ENCODE data around the gene IL23R. TPM values are rescaled to one million over a fixed set of nuclear protein-coding genes. Genes with fewer than 3 reads are reported as not detected.

The IL23R gene, protein sequence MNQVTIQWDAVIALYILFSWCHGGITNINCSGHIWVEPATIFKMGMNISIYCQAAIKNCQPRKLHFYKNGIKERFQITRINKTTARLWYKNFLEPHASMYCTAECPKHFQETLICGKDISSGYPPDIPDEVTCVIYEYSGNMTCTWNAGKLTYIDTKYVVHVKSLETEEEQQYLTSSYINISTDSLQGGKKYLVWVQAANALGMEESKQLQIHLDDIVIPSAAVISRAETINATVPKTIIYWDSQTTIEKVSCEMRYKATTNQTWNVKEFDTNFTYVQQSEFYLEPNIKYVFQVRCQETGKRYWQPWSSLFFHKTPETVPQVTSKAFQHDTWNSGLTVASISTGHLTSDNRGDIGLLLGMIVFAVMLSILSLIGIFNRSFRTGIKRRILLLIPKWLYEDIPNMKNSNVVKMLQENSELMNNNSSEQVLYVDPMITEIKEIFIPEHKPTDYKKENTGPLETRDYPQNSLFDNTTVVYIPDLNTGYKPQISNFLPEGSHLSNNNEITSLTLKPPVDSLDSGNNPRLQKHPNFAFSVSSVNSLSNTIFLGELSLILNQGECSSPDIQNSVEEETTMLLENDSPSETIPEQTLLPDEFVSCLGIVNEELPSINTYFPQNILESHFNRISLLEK
- total RNA-seq, result 10 to 100 TPM; 16.8 to 17.7 TPM

DNA sequence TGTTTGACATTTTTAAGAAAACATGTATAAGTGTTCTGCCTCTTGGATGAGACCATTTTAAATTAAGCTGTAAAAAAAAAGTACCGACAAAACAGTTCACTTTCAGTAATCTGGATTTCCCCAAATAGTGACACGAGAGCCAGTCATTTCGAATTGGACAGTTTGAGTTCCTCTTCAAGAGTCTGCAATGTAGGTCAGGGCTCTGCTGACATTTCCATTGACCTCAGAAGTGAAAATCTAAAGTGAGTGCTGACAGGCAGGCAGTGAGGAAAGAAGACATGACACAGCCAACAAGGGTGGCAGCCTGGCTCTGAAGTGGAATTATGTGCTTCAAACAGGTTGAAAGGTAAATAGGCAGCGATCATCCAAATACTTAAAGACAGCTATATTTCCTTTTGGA is at the start of gene IL23R:
Gene IL23R (plus strand): TSS at position 259 of the 400 bp plus-strand sequence. CDS start 1,667 bp downstream, outside the sequence.
- H3K4me1 Mint-ChIP-seq (ENCODE audit: low read depth), result peaks cover 58% of the 10 kb centered on the region
- H3K4me3 Mint-ChIP-seq, result peak within 1 kb of the TSS; percentile 77
- H3K9me3 Mint-ChIP-seq, result peaks cover 5% of the 10 kb centered on the region
- ChIA-PET POLR2A (interaction anchor here (1.0 to 3.9 kb wide), 12 partner anchors 9 to 263 kb away, joined by 3 to 19 read pairs (median 4); partner anchors contain the start of gene SERBP1), CTCF (interaction anchor here (0.7 to 5.5 kb wide), 2 partner anchors 46 to 260 kb away, joined by 3 to 59 read pairs; no protein-coding TSS in a partner anchor)
- DNase-seq, result peak; percentile 79
- H3K27me3 Mint-ChIP-seq, result peaks cover 8% of the 10 kb centered on the region
- peaks cover 31% of the 10 kb centered on the region for H3K36me3 Mint-ChIP-seq
- H3K27ac Mint-ChIP-seq, result peak within 1 kb of the TSS; percentile 91
- intact Hi-C loops (cut with micrococcal nuclease), result loop anchor here (1.0 kb wide), 2 partner anchors 8 to 167 kb away; no protein-coding TSS in a partner anchor

DNA sequence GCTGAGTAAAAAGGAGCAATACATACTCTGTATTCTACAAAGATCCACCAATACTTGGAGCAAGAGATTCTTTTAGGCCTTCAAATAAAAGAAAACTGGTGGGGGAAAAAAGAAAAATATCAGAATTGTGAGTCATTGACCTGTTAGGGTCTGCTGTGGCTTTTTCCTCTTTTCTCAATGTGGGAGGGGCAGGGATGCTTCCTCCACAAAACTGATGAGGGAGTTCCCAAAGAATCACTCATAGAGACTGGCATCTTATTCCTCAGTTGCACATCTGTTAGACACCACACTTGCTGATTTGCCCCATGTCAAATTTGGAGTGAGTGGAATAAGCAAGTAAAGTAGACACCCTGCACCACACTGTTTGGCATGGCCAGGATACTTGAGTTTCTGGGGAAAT is 48.1 kb upstream of the IL23R start:
- Mint-ChIP-seq H3K4me1 (ENCODE audit: low read depth) (no peaks in the 10 kb centered on the region), H3K9me3 (peaks cover 2% of the 10 kb centered on the region), H3K27me3 (peaks cover 5% of the 10 kb centered on the region), H3K27ac (no peak overlapping the region), H3K4me3 (no peak overlapping the region), H3K36me3 (no peaks in the 10 kb centered on the region)
- no peak for DNase-seq
- CTCF ChIA-PET, result no interaction called here
- intact Hi-C loops (cut with micrococcal nuclease), result no loop called here
- POLR2A ChIA-PET, result no interaction called here

DNA sequence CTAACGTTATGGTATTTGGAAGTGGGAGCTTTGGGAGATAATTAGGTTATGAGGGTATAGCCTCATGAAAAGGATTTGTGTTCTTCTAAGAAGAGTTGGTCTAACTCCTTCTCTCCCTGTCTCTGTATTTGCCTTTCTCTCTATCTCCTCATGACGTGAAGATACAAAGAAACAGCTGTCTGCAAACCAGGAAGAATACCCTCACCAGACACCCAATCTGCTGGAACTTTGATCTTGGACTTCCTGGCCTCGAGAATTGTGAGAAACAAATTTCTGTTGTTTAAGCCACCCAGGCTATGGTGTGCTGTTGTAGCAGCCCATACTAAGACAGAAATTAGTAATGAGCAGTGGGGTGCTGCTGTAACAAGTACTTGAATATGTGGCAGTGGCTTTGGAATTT is 47.6 kb upstream of the IL23R start:
- H3K4me3 Mint-ChIP-seq, result no peak overlapping the region
- peaks cover 2% of the 10 kb centered on the region for H3K9me3 Mint-ChIP-seq
- H3K4me1 Mint-ChIP-seq (ENCODE audit: low read depth), result no peaks in the 10 kb centered on the region
- no peak overlapping the region for H3K27ac Mint-ChIP-seq
- CTCF ChIA-PET, result no interaction called here
- intact Hi-C loops (cut with micrococcal nuclease), result no loop called here
- peaks cover 5% of the 10 kb centered on the region for H3K27me3 Mint-ChIP-seq
- DNase-seq, result no peak
- POLR2A ChIA-PET, result no interaction called here
- H3K36me3 Mint-ChIP-seq, result no peaks in the 10 kb centered on the region

DNA sequence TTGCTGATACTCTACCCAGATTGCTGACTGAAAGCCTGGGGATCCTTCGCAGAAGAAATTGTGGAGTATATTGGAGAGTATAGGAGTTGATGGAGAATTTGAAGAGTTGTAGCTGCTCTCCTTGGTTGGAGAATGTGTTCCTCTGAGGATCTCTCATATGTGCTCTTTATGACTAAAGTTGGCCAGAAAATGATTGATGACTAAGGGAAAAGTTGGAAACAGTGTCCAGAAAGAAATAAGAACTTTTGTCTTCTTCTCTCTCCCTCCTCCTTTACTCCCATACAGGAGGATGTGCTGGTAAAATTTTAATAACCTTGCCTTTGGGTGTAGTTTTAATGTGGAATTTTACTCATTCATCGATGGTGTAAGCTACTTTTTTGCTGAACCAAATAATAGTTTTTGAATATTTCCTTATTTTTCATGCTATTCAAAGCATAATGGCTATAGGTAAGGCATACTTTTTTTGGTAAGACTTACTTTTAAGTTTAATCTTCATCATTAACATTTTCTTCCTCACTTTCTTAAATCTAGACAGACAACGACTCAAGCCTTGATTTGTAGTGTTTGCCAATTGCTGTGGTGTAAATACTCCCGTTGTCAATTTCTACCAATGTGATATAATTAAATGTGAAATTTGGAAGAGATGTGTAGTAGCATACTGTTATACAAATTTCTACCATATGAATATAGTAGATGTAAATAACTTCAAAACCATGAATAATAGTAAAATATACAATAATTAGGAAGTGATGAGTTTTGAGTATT is 45.2 kb upstream of the IL23R start:
- DNase-seq, result no peak
- peaks cover 5% of the 10 kb centered on the region for H3K27me3 Mint-ChIP-seq
- POLR2A ChIA-PET, result no interaction called here
- H3K36me3 Mint-ChIP-seq, result no peaks in the 10 kb centered on the region
- no peak overlapping the region for H3K4me3 Mint-ChIP-seq
- H3K9me3 Mint-ChIP-seq, result no peaks in the 10 kb centered on the region
- H3K4me1 Mint-ChIP-seq (ENCODE audit: low read depth), result no peaks in the 10 kb centered on the region
- CTCF ChIA-PET, result no interaction called here
- intact Hi-C loops (cut with micrococcal nuclease), result no loop called here
- H3K27ac Mint-ChIP-seq, result no peak overlapping the region

DNA sequence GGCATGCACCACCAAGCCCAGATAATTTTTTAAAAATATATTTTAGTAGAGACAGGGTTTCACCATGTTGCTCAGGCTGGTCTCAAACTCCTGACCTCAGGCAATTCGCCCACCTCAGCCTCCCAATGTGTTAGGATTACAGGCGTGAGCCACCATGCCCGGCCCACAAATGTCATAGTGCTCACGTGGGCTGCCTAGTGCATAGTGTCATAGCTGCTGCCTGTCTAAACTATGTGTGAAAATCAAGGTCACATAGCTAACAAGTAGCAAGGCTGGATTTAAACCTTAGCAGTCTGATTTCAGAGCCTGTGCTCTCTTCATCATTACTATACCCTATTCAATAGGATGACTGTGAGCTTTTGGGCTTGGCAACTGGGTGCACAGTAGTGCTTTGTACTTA is 41.8 kb upstream of the IL23R start:
- no peaks in the 10 kb centered on the region for H3K36me3 Mint-ChIP-seq
- ChIA-PET POLR2A (no interaction called here), CTCF (interaction anchor here (1.5 to 1.8 kb wide), 2 partner anchors 87 to 376 kb away, joined by 4 to 6 read pairs; no protein-coding TSS in a partner anchor)
- H3K9me3 Mint-ChIP-seq, result no peaks in the 10 kb centered on the region
- DNase-seq, result no peak
- peaks cover 5% of the 10 kb centered on the region for H3K27me3 Mint-ChIP-seq
- no peak overlapping the region for H3K4me3 Mint-ChIP-seq
- intact Hi-C loops (cut with micrococcal nuclease), result no loop called here
- H3K4me1 Mint-ChIP-seq (ENCODE audit: low read depth), result no peaks in the 10 kb centered on the region
- H3K27ac Mint-ChIP-seq, result no peak overlapping the region

DNA sequence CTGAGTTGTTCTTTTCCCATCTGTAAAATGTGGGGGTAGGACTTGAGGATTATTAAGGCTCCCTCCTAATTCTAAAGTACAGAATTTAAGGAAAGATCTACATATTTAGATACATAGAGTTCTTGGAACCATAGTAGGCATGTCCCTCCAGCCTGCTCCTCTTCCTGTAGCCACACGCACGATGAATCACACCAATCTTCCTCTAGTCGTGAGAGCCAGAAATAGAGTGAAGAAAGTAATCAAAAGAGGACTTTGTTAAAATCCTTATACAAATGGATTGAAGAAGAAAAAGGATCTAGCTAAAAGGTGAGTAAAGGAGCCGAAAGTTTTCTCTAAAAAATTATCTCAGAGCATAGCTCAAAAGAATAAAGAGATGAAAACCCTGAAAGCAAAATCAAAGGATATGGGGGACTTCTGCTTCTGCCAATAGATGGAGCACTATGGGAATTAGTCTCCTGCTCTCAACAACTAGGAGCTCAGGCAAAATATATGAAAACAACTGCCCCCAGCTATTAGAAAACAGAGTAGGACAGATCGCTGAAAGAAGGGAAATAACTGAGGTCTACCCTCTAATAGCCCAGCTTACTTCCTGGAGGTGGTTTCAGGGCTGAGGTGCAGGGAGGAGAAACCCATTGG is 40.0 kb upstream of the IL23R start:
- ChIA-PET POLR2A (interaction anchor here (0.5 kb wide), 1 partner anchor 207 kb away, joined by 3 read pairs; no protein-coding TSS in a partner anchor), CTCF (interaction anchor here (0.8 to 1.5 kb wide), 2 partner anchors 18 to 19 kb away, joined by 3 read pairs; no protein-coding TSS in a partner anchor)
- no peaks in the 10 kb centered on the region for H3K27me3 Mint-ChIP-seq
- intact Hi-C loops (cut with micrococcal nuclease), result no loop called here
- no peak for DNase-seq
- H3K9me3 Mint-ChIP-seq, result no peaks in the 10 kb centered on the region
- no peaks in the 10 kb centered on the region for H3K36me3 Mint-ChIP-seq
- H3K4me3 Mint-ChIP-seq, result no peak overlapping the region
- H3K4me1 Mint-ChIP-seq (ENCODE audit: low read depth), result no peaks in the 10 kb centered on the region
- no peak overlapping the region for H3K27ac Mint-ChIP-seq

DNA sequence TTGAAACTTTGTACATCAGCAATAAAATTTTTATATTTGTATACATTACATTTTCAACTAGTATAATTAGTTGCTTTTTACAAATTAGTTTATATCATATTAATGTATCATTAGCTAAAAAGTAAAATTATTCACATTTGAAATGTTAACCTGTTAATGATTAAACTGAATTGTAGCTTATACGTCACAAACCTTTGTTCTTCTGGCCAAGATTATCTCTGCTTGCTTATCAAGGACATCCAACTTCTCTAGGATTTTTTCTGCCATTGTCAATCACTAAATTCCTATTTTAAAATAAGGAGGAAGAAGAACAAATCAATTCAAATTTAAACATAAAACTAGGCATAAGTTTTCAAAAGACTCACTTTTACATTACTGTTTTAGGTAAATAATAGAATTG is 39.3 kb upstream of the IL23R start:
- CTCF ChIA-PET, result interaction anchor here (0.8 kb wide), 1 partner anchor 17 kb away, joined by 3 read pairs; no protein-coding TSS in a partner anchor
- intact Hi-C loops (cut with micrococcal nuclease), result no loop called here
- POLR2A ChIA-PET, result no interaction called here
- Mint-ChIP-seq H3K27me3 (no peaks in the 10 kb centered on the region), H3K4me3 (no peak overlapping the region), H3K9me3 (no peaks in the 10 kb centered on the region), H3K27ac (no peak overlapping the region), H3K36me3 (no peaks in the 10 kb centered on the region), H3K4me1 (ENCODE audit: low read depth) (no peaks in the 10 kb centered on the region)
- no peak for DNase-seq

DNA sequence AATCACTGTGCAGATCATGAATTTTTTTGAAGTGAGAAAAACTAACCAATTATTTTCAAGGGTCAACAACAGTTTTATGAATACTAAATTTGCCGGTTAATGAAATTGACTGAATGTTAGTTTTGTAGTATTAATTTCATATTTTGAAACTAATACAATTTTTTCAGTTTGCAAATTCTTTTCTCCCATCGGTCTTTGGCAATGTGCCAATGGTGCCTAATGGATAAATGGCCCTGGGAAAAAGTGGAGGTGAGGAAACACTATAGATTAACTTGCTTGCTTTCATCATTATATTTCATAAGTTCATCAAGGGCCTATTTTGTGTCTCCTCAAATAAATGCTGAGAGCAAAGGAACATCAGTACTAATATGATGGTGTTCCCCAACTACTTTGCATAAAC is 35.6 kb upstream of the IL23R start:
- DNase-seq, result no peak
- Mint-ChIP-seq H3K27ac (no peak overlapping the region), H3K36me3 (no peaks in the 10 kb centered on the region), H3K9me3 (no peaks in the 10 kb centered on the region), H3K4me1 (ENCODE audit: low read depth) (peaks cover 8% of the 10 kb centered on the region), H3K4me3 (no peak overlapping the region), H3K27me3 (peaks cover 7% of the 10 kb centered on the region)
- intact Hi-C loops (cut with micrococcal nuclease), result no loop called here
- ChIA-PET POLR2A (no interaction called here), CTCF (no interaction called here)

DNA sequence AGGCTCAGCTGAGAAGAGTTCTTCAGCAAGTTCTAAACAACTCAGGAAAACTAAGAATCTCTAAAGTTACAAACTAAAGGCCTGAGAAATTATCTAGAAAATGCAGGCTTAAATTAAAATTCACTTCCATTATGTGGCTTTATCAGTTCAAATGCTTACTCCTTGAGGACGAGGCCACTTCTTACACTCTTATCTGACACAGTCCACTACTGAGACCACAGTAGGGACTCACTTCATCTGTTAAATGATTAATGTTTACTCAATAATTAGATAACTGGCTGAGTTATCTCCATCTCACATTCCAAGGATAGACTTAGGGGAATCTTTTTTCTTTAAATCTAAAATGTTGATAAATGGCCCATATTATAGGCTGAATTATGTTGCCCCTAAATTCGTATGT is 33.1 kb upstream of the IL23R start:
- Mint-ChIP-seq H3K4me3 (no peak overlapping the region), H3K36me3 (no peaks in the 10 kb centered on the region), H3K27ac (no peak overlapping the region), H3K4me1 (ENCODE audit: low read depth) (peaks cover 8% of the 10 kb centered on the region), H3K9me3 (no peaks in the 10 kb centered on the region), H3K27me3 (peaks cover 7% of the 10 kb centered on the region)
- ChIA-PET POLR2A (no interaction called here), CTCF (no interaction called here)
- intact Hi-C loops (cut with micrococcal nuclease), result no loop called here
- DNase-seq, result no peak

DNA sequence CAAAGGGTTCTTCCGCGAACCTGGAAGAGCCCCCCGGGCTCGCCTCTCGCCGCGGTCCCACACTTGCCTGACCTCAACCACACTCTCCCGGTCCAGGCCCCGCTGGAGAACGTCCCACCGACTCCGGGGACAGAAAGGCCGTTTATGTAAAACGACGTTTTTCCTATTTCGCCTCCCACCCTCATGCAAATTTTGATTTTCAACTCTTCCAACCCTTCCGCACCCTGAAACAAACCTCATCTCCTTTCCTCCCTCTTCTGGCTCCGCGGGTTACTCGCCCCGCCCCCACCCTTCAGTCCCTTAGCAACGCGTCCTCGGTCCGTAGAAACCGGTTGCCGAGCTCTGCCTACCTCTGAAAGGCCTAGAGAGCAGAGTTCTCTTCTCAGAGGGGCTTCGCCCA is 31.6 kb upstream of the IL23R start, which contains the start of gene C1orf141:
Gene C1orf141 (minus strand): TSS at position 276 of the 400 bp plus-strand sequence. CDS start 7,730 bp downstream, outside the sequence.
- Mint-ChIP-seq H3K9me3 (no peaks in the 10 kb centered on the region), H3K27me3 (peaks cover 7% of the 10 kb centered on the region), H3K4me1 (ENCODE audit: low read depth) (peaks cover 8% of the 10 kb centered on the region), H3K36me3 (no peaks in the 10 kb centered on the region), H3K27ac (no peak within 1 kb of the TSS), H3K4me3 (peak within 1 kb of the TSS; percentile 61)
- POLR2A ChIA-PET, result no interaction called here
- CTCF ChIA-PET, result interaction anchor here (0.6 to 1.8 kb wide), 3 partner anchors 10 to 139 kb away, joined by 3 to 5 read pairs (median 4); no protein-coding TSS in a partner anchor
- DNase-seq, result peak; percentile 31
- intact Hi-C loops (cut with micrococcal nuclease), result no loop called here

DNA sequence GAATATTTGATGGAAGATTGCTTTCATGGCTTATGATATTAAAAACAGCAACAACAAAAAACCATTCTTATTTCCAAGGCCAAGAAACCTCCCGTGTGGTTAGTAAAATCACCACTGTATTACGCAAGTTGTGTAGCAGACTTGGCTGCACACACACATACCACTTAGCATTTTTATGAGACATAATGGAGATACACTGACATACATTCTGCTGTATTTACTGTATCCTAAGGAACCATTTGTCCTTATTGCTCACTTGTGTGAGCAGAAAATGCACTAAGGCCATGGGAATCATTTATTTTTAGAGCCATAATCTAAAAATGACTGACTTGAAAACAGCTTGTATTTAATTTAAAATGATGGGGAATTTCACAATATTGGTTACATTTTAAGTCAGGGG is 30.9 kb upstream of the IL23R start:
- no peaks in the 10 kb centered on the region for H3K9me3 Mint-ChIP-seq
- peaks cover 8% of the 10 kb centered on the region for H3K4me1 Mint-ChIP-seq (ENCODE audit: low read depth)
- no peak for DNase-seq
- H3K36me3 Mint-ChIP-seq, result no peaks in the 10 kb centered on the region
- peaks cover 7% of the 10 kb centered on the region for H3K27me3 Mint-ChIP-seq
- intact Hi-C loops (cut with micrococcal nuclease), result no loop called here
- CTCF ChIA-PET, result interaction anchor here (0.7 to 1.8 kb wide), 4 partner anchors 9 to 139 kb away, joined by 3 to 14 read pairs (median 4); no protein-coding TSS in a partner anchor
- no peak overlapping the region for H3K4me3 Mint-ChIP-seq
- no peak overlapping the region for H3K27ac Mint-ChIP-seq
- POLR2A ChIA-PET, result no interaction called here
